ENCODE measurements around the gene HSP90B1. TPM values are rescaled to one million over a fixed set of nuclear protein-coding genes. Genes with fewer than 3 reads are reported as not detected.

Gene HSP90B1
- total RNA-seq, 3 donors from 2014 or later (not counting 1 experiment from before 2014, with no cell fraction given): 282 to 390 (median 389) TPM

DNA sequence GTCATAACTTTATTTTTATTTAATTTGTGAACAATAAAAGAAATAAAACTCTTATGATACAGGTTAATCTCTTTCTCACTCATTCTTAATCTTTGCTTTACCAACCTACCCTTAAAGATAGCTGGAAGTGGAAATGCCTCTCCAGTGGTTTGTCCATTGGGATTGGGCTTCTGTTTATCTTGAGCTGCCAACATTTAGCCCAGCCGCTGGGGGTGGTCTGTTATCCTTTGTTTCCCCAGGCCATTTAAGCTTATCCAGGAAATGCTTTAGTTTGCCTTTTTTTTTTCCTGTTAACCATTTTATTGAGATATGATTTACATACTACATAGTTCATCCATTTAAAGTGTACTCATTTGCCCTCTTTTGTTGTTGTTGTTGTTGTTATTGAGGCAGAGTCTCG lies 43.7 kb downstream of the HSP90B1 start:
- H3K4me1 ChIP-seq (ENCODE audit: control insufficient read depth, insufficient read depth, low read length): no peaks in the 10 kb centered on the region
- Mint-ChIP-seq H3K36me3 (no peaks in the 10 kb centered on the region), H3K4me3 (no peak overlapping the region), H3K27ac (no peak overlapping the region), H3K9me3 (no peaks in the 10 kb centered on the region), H3K27me3 (ENCODE audit: low read depth in 2 of 2) (no peaks in the 10 kb centered on the region), H3K4me1 (peaks cover 32 to 41% of the 10 kb centered on the region in 2 donors)
- peaks cover 24% of the 10 kb centered on the region for H3K36me3 ChIP-seq (ENCODE audit: control insufficient read depth, insufficient read depth, low read length)
- no peaks in the 10 kb centered on the region for H3K27me3 ChIP-seq (ENCODE audit: control insufficient read depth, insufficient read depth, low read length)
- no peaks in the 10 kb centered on the region for H3K9me3 ChIP-seq (ENCODE audit: control insufficient read depth, insufficient read depth, low read length)
- WGBS (ENCODE audit: insufficient coverage): 90% methylated on average over 2 of the region's 2 CpGs
- intact Hi-C loops (cut with micrococcal nuclease): no loop called here
- TF ChIP-seq, protein P1, sequence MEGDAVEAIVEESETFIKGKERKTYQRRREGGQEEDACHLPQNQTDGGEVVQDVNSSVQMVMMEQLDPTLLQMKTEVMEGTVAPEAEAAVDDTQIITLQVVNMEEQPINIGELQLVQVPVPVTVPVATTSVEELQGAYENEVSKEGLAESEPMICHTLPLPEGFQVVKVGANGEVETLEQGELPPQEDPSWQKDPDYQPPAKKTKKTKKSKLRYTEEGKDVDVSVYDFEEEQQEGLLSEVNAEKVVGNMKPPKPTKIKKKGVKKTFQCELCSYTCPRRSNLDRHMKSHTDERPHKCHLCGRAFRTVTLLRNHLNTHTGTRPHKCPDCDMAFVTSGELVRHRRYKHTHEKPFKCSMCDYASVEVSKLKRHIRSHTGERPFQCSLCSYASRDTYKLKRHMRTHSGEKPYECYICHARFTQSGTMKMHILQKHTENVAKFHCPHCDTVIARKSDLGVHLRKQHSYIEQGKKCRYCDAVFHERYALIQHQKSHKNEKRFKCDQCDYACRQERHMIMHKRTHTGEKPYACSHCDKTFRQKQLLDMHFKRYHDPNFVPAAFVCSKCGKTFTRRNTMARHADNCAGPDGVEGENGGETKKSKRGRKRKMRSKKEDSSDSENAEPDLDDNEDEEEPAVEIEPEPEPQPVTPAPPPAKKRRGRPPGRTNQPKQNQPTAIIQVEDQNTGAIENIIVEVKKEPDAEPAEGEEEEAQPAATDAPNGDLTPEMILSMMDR (IDR thresholded peaks at IDR 0.05): no peak
- no peak overlapping the region for H3K27ac ChIP-seq (ENCODE audit: low read length)
- no peak for DNase-seq
- no peak overlapping the region for H3K4me3 ChIP-seq (ENCODE audit: low read length)
- ATAC-seq: no peak

DNA sequence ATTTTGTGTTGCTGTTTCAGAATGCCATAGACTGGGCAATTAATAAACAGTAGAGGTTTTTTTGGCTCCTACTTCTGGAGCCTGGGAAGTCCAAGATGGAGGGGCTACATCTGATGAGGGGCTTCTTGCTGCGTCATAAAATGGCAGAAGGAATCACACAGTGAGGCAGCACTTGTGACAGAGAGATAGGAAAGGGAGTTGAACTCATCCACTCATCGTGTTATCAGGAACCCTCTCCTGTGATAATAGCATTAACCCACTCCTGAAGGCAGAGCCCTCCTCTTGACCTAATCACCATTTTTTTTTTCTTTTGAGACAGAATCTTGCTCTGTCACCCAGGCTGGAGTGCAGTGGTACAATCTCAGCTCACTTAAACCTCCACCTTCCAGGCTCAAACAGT lies 45.2 kb downstream of the HSP90B1 start:
- 100% methylated on average over 2 of the region's 2 CpGs for WGBS (ENCODE audit: insufficient coverage)
- Histone ChIP-seq H3K27me3 (ENCODE audit: control insufficient read depth, insufficient read depth, low read length) (no peaks in the 10 kb centered on the region), H3K4me3 (ENCODE audit: low read length) (no peak overlapping the region), H3K27ac (ENCODE audit: low read length) (no peak overlapping the region), H3K36me3 (ENCODE audit: control insufficient read depth, insufficient read depth, low read length) (peaks cover 34% of the 10 kb centered on the region), H3K4me1 (ENCODE audit: control insufficient read depth, insufficient read depth, low read length) (no peaks in the 10 kb centered on the region), H3K9me3 (ENCODE audit: control insufficient read depth, insufficient read depth, low read length) (no peaks in the 10 kb centered on the region)
- peak overlapping the region in 1 of 2 donors; percentile 51 for H3K27ac Mint-ChIP-seq
- H3K27me3 Mint-ChIP-seq (ENCODE audit: low read depth in 2 of 2): no peaks in the 10 kb centered on the region
- intact Hi-C loops (cut with micrococcal nuclease): no loop called here
- peaks cover 25 to 32% of the 10 kb centered on the region in 2 donors for H3K4me1 Mint-ChIP-seq
- H3K9me3 Mint-ChIP-seq: no peaks in the 10 kb centered on the region
- ATAC-seq (no peak), DNase-seq (no peak)
- no peaks in the 10 kb centered on the region for H3K36me3 Mint-ChIP-seq
- TF ChIP-seq, protein P1 (IDR thresholded peaks at IDR 0.05): no peak
- no peak overlapping the region for H3K4me3 Mint-ChIP-seq

DNA sequence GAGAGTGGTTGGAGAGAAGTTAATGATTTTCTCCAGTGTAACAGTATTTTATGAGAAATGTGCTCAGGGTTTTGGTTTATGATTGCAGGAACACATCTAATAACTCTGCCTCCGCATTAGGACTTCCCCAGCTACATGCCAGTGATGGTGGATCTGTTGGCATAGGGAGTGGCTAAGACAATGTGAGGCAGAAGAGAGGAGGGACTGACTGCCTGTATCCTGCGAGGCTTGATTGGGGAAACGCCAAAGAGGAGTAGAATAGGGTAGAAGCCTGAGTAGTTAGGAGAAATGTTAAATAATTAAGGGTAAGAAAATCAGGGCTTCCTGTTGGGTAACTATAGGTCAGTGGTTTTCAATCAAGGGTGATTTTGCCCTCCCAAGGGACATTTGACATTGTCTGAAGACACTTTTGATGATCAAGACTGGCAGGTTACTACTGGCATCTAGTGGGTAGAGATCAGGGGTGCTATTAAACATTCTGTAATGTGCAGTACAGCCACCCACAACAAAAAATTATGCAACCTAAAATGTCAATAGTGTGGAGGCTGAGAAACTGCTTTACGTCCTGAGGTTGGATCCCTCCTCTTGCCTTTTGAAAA lies 48.3 kb downstream of the HSP90B1 start:
- H3K27ac ChIP-seq (ENCODE audit: low read length): no peak overlapping the region
- ATAC-seq (no peak), DNase-seq (no peak)
- TF ChIP-seq, protein P1 (IDR thresholded peaks at IDR 0.05): no peak
- no peaks in the 10 kb centered on the region for H3K9me3 Mint-ChIP-seq
- H3K27me3 ChIP-seq (ENCODE audit: control insufficient read depth, insufficient read depth, low read length): no peaks in the 10 kb centered on the region
- H3K4me1 Mint-ChIP-seq: peaks cover 17 to 28% of the 10 kb centered on the region in 2 donors
- no peak overlapping the region for H3K4me3 ChIP-seq (ENCODE audit: low read length)
- WGBS (ENCODE audit: insufficient coverage): 88% methylated on average over 4 of the region's 4 CpGs
- H3K27me3 Mint-ChIP-seq (ENCODE audit: low read depth in 2 of 2): no peaks in the 10 kb centered on the region
- peaks cover 54% of the 10 kb centered on the region for H3K36me3 ChIP-seq (ENCODE audit: control insufficient read depth, insufficient read depth, low read length)
- H3K27ac Mint-ChIP-seq: peak overlapping the region; percentile 2 to 57
- H3K36me3 Mint-ChIP-seq: no peaks in the 10 kb centered on the region
- no peaks in the 10 kb centered on the region for H3K9me3 ChIP-seq (ENCODE audit: control insufficient read depth, insufficient read depth, low read length)
- no peaks in the 10 kb centered on the region for H3K4me1 ChIP-seq (ENCODE audit: control insufficient read depth, insufficient read depth, low read length)
- H3K4me3 Mint-ChIP-seq: no peak overlapping the region
- intact Hi-C loops (cut with micrococcal nuclease): no loop called here

DNA sequence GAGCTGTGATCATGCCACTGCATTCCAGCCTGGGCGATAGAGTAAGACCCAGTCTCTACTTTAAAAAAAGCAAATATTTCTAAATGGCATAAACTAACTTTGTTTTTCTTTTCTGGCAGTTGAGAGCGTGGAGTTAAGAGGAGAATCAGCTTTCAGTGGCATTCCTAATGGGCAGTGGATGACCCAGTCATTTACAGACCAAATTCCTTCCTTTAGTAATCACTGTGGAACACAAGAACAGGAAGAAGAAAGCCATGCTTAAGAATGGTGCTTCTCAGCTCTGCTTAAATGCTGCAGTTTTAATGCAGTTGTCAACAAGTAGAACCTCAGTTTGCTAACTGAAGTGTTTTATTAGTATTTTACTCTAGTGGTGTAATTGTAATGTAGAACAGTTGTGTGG lies 56.6 kb downstream of the HSP90B1 start:
- Histone ChIP-seq H3K9me3 (ENCODE audit: control insufficient read depth, insufficient read depth, low read length) (no peaks in the 10 kb centered on the region), H3K27ac (ENCODE audit: low read length) (no peak overlapping the region), H3K27me3 (ENCODE audit: control insufficient read depth, insufficient read depth, low read length) (no peaks in the 10 kb centered on the region), H3K4me1 (ENCODE audit: control insufficient read depth, insufficient read depth, low read length) (no peaks in the 10 kb centered on the region), H3K4me3 (ENCODE audit: low read length) (no peak overlapping the region), H3K36me3 (ENCODE audit: control insufficient read depth, insufficient read depth, low read length) (peaks cover 53% of the 10 kb centered on the region)
- Mint-ChIP-seq H3K4me3 (no peak overlapping the region), H3K36me3 (peaks cover 8% of the 10 kb centered on the region), H3K4me1 (no peaks in the 10 kb centered on the region), H3K27ac (no peak overlapping the region), H3K27me3 (ENCODE audit: low read depth in 2 of 2) (no peaks in the 10 kb centered on the region), H3K9me3 (no peaks in the 10 kb centered on the region)
- no peak for DNase-seq
- TF ChIP-seq, protein P1 (IDR thresholded peaks at IDR 0.05): no peak
- intact Hi-C loops (cut with micrococcal nuclease): no loop called here
- 96% methylated on average over 2 of the region's 2 CpGs for WGBS (ENCODE audit: insufficient coverage)
- no peak for ATAC-seq
